Bronchial epithelial cell (primary cell): ENCODE measurements around the gene ACOX3. TPM values are rescaled to one million over a fixed set of nuclear protein-coding genes. Genes with fewer than 3 reads are reported as not detected.

Experiments
- DNase-seq: peaks from one replicate; pipeline ENCODE4 v3.0.0-alpha.2; 2010; ENCODE audit warnings: low read depth
- FAIRE-seq: peaks from 2 replicates; lab custom pipeline; 2011; peaks lifted over from hg19 to GRCh38; lab: Jason Lieb, UNC
- H3K27me3 ChIP-seq: 2 replicates; pipeline ENCODE4 v1.5.1; 2011; ENCODE audit warnings: low read length; ENCODE audit not compliant: control insufficient read depth, insufficient read depth
- H3K36me3 ChIP-seq: 2 replicates; pipeline ENCODE4 v1.5.1; 2011; ENCODE audit warnings: low read length; ENCODE audit not compliant: control insufficient read depth, insufficient read depth
- H3K4me3 ChIP-seq: 2 replicates; pipeline ENCODE4 v1.5.1; 2011; ENCODE audit warnings: mild to moderate bottlenecking, low read depth, low read length, control low read depth
- CTCF ChIP-seq: IDR thresholded peaks from 2 replicates; pipeline ENCODE4 v1.5.1; 2011; ENCODE audit warnings: mild to moderate bottlenecking, moderate library complexity, low read length, control low read depth, inconsistent platforms; ENCODE audit not compliant: insufficient read depth, severe bottlenecking
- total RNA-seq: library from RNA; depleted of rRNA; stranded (reverse); fragments of >200 nt; gene quantifications from 2 replicates; pipeline ENCODE4 v1.2.1, GENCODE V29; 2014

The ACOX3 gene
- total RNA-seq, 1 donor from 2014 or later, result 12.4 TPM

DNA sequence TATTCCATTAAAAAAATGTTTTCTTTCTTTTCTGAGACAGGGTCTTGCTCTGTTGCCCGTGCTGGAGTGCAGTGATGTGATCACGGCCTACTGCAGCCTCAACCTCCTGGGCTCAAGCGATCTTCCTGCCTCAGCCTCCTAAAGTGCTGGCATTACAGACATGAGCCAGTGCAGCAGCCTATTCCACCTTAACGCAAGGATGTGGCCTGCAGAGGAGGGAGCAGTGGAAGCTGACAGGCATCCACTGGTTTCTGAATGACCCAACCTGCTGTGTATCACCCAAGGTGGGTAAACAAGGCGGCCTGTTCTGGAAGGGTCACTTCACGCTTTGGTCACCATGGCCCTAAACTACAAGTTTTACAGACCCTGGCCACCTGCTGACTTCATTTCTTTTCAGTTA is 60.8 kb downstream of the ACOX3 start:
- no peak for TF ChIP-seq CTCF
- FAIRE-seq, result no peak
- peaks cover 3% of the 10 kb centered on the region for H3K36me3 ChIP-seq

GRCh38 chr4:8379281-8379680 is 61.2 kb downstream of the ACOX3 start:
- Histone ChIP-seq H3K27me3 (no peaks in the 10 kb centered on the region), H3K36me3 (peaks cover 3% of the 10 kb centered on the region), H3K4me3 (no peak overlapping the region)
- no peak for FAIRE-seq
- TF ChIP-seq CTCF, result no peak
- DNase-seq, result no peak

More for the DNA sequence above, 60.8 kb downstream of the ACOX3 start:
- no peak for DNase-seq
- H3K4me3 ChIP-seq, result no peak overlapping the region
- H3K27me3 ChIP-seq, result no peaks in the 10 kb centered on the region

- Histone ChIP-seq H3K4me3 (no peak overlapping the region), H3K36me3 (peaks cover 3% of the 10 kb centered on the region), H3K27me3 (no peaks in the 10 kb centered on the region)
- TF ChIP-seq CTCF, result no peak
- FAIRE-seq (no peak), DNase-seq (no peak)
These were observed 61.7 kb downstream of the ACOX3 start for GRCh38 chr4:8378776-8379175.

DNA sequence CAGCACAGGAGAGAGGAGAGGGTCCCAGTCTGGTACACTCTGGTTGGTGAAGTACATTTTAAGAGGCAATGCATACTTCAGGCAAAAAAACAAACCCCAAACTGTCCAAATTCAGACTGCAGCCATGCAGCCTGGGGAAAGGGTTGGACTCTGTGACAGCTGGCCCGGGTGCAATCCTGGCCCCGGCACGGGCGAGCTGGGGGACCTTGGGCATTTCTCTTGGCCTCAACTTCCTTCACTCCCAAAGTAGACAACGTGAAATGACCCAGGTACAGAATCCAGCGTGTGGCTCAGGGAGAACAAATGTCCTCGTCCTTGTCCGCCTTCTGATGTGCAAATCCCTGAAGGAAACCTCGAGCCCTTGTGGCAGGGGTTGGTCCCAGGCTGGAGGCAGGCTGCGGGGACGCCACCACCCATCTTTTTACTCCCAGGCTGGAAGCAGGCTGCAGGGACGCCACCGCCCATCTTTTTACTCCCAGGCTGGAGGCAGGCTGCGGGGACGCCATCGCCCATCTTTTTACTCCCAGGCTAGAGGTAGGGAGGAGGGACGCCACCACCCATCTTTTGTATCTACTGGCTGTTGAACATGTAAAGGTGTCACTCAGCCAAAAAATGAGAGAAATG is 62.3 kb downstream of the ACOX3 start:
- Histone ChIP-seq H3K27me3 (no peaks in the 10 kb centered on the region), H3K36me3 (peaks cover 3% of the 10 kb centered on the region), H3K4me3 (no peak overlapping the region)
- FAIRE-seq (no peak), DNase-seq (no peak)
- TF ChIP-seq CTCF, result no peak

GRCh38 chr4:8377103-8378075 is 63.1 kb downstream of the ACOX3 start:
- peaks cover 3% of the 10 kb centered on the region for H3K36me3 ChIP-seq
- no peak for FAIRE-seq
- no peak for TF ChIP-seq CTCF
- no peak for DNase-seq
- no peaks in the 10 kb centered on the region for H3K27me3 ChIP-seq
- no peak overlapping the region for H3K4me3 ChIP-seq
